ENCODE data around the gene TOMM20L.

The TOMM20L gene

DNA sequence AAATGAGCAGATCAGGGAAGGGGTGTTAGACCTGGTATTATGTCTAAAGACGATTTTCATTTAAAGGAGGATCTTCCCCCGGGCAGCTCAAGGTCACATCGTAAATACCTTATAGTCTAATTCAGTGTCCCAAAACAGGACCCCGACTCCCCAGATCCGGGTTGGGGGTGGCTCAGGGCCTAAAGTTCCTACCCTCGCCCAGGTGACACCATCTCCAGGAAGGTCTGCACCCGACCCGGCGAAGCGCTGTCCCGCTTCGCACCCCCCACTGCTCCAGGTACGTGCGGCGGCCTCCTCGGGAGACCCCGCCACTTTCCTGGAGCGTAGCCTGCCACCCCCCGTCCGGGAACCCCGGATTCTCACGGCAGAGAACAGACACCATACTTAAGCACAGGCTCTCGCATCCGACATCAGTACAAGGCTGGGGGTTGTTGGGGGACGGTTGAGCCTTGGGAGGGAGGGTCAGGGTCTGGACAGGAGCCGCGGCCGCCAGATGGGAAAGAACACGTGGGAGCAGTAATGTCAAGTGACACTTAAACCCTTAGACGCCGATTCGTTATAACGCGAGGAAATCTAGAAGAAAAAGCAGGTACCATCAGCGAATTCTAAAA is 31.0 kb downstream of the TOMM20L start:
- TF ChIP-seq, protein P1, sequence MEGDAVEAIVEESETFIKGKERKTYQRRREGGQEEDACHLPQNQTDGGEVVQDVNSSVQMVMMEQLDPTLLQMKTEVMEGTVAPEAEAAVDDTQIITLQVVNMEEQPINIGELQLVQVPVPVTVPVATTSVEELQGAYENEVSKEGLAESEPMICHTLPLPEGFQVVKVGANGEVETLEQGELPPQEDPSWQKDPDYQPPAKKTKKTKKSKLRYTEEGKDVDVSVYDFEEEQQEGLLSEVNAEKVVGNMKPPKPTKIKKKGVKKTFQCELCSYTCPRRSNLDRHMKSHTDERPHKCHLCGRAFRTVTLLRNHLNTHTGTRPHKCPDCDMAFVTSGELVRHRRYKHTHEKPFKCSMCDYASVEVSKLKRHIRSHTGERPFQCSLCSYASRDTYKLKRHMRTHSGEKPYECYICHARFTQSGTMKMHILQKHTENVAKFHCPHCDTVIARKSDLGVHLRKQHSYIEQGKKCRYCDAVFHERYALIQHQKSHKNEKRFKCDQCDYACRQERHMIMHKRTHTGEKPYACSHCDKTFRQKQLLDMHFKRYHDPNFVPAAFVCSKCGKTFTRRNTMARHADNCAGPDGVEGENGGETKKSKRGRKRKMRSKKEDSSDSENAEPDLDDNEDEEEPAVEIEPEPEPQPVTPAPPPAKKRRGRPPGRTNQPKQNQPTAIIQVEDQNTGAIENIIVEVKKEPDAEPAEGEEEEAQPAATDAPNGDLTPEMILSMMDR (IDR thresholded peaks at IDR 0.05; ENCODE audit: borderline replicate concordance, insufficient read depth, low read depth, low read length): no peak
- peak overlapping the region; percentile 65 for H3K4me3 ChIP-seq (ENCODE audit: low read depth, low read length)

DNA sequence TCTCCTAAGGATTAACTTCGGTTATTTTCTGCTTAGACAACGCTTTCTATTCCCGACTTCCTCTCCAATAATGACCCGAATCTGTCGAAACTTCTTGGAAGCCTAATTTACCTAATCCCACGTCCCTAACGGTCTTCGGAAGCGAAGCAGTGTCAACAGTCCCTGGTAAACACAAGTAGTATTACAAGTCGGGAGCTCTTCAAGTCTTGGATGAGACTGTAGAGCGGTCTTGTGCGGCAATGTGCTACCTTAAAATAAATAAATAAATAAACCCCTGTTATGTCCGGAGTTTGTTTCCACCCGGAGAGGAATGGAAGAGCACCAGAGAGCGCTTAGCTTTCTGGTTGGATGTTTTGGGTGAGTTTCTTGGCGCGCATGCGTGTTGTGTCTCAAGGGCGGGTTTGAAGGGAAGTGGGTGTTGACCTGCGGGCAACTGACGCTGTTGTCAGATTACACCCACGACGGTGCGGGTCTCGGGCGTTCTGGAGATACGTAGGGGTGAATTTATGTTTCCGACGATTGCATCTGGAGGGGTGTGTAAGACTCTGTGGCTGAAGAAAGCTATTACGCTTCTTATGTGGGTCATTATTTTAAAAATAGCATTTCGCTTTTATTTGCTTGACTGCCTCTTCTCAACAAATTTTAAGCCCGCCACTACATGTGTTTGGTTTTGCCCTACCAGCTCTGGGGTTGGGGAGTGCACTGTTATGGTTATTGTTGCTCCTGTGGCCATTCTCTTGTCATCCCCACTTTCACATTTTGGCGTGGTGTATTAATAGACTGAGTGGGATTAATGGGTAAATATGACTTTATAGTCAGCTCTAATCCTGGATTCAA is 31.8 kb downstream of the TOMM20L start, which contains the start of the genes KIAA0586 and TIMM9:
Gene KIAA0586 (plus strand): TSS at position 439 of the 837 bp plus-strand sequence. CDS start 546 bp downstream, outside the sequence.
Gene TIMM9 (minus strand): TSS at position 251 of the 837 bp plus-strand sequence. CDS start 15,586 bp downstream, outside the sequence.
- H3K4me3 ChIP-seq (ENCODE audit: low read depth, low read length): peak within 1 kb of the TSS; percentile 65
- TF ChIP-seq, protein P1 (IDR thresholded peaks at IDR 0.05; ENCODE audit: borderline replicate concordance, insufficient read depth, low read depth, low read length): no peak

DNA sequence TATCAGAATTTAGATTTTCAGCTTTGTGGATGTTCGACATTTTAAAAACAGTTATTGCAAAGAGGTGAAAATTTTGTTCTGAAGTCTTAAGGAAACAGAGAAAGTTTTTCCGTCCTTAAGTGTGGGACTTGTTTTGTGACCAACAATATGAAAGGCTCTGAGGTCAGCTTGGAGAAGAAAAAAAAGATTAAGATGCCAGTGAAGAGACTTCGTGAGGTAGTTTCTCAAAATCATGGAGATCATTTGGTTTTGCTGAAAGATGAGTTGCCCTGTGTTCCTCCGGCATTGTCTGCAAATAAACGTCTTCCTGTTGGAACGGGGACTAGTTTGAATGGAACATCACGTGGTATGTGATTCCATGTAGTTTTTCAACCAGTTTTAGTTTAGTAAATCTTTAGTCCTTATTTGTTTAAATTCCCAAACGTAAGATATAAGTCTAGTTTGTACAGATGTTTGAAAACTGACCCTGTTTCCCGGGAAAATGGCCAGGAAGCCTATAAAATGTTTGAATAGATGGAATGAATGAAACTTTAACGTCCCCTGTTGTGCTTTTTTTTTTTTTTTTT is 32.5 kb downstream of the TOMM20L start:
- TF ChIP-seq, protein P1 (IDR thresholded peaks at IDR 0.05; ENCODE audit: borderline replicate concordance, insufficient read depth, low read depth, low read length): no peak
- H3K4me3 ChIP-seq (ENCODE audit: low read depth, low read length): peak overlapping the region; percentile 65

DNA sequence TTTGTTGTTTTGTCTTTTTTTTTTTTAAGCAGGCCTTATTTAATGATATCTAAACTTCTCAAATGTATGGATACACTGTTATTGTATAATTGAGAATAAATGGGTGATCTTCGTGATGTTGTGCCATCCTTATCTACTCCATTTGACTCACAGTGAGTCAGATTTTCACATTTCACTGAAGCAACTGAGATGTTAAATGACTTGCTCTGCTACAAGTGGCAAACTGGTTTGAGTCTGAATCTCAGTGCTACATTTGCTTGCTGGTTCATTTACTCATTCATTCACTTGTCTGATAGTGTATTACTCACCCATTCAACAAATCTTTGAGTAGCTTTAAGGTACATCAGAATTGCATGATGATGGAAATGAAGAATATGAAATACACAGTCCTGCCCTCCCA is 34.4 kb downstream of the TOMM20L start:
- no peak overlapping the region for H3K4me3 ChIP-seq (ENCODE audit: low read depth, low read length)
- TF ChIP-seq, protein P1 (IDR thresholded peaks at IDR 0.05; ENCODE audit: borderline replicate concordance, insufficient read depth, low read depth, low read length): no peak

DNA sequence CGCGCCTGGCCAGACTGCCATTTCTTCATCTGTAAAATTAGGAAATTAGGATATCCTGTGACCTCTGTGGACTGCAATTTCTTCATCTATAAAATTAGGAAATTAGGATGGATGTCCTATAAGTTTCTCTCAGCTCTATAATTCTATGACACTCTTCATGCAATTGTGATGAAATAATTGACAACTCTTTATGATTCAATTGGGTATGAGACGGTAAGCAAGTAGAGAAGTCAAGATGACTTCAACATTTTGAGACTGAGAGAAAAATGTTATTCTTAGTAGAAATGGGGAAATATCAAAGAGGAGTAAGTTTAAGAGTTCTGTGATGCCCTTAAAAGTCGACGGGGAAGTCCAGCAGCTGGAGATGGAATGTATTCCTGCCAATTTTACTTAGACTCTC is 43.7 kb downstream of the TOMM20L start:
- TF ChIP-seq, protein P1 (IDR thresholded peaks at IDR 0.05; ENCODE audit: borderline replicate concordance, insufficient read depth, low read depth, low read length): no peak
- no peak overlapping the region for H3K4me3 ChIP-seq (ENCODE audit: low read depth, low read length)

DNA sequence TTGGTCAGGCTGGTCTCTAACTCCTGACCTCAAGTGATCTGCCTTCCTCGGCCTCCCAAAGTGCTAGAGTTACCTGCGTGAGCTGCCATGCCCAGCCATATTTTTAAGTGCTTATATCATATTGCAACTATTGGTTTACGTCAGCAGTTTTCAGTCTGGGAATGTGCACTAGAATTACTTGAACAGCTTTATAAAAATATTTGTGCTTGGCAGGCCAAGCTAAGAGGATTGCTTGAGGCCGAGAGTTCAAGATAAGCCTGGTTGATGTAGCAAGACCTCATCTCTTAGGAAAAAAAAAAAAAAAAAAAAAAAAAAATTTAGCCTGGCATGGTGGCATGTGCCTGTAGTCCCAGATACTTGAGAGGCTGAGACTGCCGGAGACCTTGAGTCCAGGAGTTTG is 48.9 kb downstream of the TOMM20L start:
- no peak overlapping the region for H3K4me3 ChIP-seq (ENCODE audit: low read depth, low read length)
- TF ChIP-seq, protein P1 (IDR thresholded peaks at IDR 0.05; ENCODE audit: borderline replicate concordance, insufficient read depth, low read depth, low read length): no peak

Data from GM12875 (cell line).